ENCODE measurements around the gene CHRNE.
"Not testable (repeated sequence)": the region's sequence is repeated elsewhere in the genome, so short reads cannot be mapped to it uniquely, and the experiment has no call there.

Gene CHRNE

DNA sequence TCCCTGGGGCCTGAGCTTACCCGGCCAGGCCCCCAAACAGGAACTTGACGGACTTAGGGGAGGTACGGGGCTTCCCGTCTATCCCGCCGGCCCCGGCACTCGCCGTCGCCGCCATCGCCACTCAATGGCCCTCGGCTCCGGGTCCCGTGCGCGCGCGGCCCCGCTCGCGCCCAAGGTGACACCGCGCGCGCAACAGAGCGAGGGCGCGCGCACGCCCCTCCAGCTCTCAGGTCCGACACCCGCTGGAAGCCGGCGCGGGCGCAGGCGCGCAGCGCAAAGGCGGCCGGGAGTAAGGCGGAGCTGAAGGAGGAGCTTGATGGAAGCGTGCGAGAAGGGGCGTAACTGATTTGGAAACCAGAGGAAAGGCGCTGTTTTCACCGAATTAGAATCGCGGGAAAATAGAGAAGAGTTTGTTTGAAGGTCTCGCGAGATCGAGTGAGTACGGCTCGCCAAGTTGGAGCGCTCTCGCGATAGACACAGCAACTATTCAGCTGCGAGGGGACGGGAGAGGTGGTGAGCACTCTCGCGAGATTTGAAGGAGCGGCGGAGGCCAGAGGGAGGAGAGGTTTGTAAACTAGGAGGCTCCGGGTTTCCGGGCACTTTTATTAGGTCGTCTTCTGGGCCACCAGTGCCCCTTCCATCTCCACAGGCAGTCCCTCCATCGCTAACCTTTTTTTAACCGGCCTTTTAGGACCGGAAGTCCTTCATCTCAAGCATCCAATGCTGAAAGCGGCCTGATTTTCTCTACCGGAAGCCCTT is 37.1 kb upstream of the CHRNE start, which contains the start of the genes RNF167 and SLC25A11:
RNF167 (plus strand) TSS at position 473 of the 759 bp plus-strand sequence. CDS start 642 bp downstream, outside the sequence.
SLC25A11 (minus strand) TSS at position 251 of the 759 bp plus-strand sequence; CDS start at position 115, 136 bp downstream.
- DNase-seq (ENCODE audit: low spot score), result peak; percentile 99

DNA sequence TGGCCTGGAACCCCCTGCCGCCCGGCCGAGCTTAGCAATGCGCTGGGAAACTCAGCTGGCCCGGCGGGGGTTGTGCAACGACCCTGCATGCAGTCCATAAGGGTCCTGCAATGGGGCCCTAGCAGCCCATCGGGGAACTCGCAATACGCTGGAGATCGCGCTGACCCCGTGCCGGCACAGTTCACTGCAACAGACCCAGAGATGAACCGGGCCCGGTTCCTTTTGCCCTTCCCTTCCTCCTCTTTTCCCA is 36.6 kb upstream of the CHRNE start:
- DNase-seq (ENCODE audit: low spot score), result no peak

DNA sequence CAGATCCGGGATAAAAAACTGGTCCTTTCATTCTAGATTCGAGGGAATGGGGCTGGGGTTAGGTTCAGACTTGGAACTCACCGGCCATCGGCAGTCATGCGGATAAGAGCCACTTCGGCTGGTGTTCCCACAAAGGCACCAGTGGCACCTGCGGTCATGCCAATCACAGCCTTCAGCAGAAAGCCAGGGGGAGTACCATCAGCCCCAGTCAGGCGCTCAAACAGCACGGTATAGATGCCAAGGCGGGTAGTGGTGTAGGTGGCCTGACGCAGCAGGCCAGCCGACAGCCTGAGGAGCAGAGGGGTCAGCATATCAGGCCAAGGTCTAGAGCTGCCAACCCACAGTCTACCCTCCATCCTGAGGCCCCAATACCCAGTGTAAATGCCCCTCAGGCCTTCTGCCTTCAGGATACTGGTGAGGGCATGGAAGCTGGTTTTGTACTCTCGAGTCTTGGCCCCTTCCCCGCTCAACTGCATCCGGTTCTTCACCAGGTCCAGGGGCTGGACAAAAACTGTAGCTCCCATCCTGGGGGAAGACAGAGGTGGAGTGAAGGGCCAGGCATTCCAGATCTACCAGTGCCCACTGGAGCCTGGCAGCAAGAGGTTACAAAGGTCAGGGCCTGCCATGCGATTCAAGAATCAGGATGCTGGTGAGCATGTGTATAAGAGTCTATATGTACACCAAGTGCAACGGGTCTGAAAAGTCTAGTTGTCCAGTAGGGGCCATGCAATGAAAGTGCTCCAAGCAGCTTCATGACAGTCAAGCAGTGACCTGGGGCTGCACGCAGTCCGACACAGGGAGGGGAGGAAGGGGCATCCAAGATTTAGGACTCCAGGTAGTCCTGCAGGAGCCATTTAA is 36.0 kb upstream of the CHRNE start:
- DNase-seq (ENCODE audit: low spot score), result peak; percentile 26

DNA sequence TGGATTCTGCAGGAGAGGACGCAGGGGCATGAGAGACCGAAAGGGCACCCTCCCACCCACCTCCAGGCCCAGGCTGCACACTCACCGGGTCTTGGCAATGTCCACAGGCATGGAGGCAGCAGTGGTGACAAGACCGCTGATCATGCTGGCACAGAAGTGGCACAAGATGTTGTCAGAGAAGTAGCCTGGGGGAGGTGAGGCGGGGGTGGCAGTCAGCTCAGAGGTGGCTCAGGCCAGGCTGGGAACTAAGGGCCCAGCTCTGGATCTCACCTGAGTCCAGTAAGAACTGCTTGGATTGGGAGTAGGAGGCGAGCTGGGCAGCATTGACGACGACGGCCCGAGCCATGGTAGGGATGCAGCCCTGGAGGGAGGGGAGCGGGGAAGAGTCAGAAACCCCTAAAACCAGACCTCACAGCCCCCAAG is 35.2 kb upstream of the CHRNE start:
- no peak for DNase-seq (ENCODE audit: low spot score)

DNA sequence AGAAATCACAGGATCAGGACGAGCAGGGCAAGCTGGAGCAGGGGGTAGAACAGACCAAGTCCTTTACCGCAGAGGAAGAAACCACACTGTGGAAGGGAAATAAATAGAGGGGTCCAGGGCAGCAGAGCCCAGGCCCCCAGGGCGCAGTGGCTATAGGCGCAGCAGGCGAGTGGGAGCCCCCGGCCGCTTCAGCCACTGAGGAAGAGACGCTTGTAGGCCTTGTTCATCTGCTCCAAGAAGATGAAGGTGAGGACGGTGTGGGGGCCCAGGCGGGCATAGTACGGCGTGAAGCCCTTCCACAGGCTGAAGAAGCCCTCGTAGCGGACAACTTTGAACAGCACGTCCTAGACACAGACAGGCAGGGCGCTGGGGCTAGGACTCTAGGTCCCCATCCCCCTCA is 34.7 kb upstream of the CHRNE start:
- no peak for DNase-seq (ENCODE audit: low spot score)

DNA sequence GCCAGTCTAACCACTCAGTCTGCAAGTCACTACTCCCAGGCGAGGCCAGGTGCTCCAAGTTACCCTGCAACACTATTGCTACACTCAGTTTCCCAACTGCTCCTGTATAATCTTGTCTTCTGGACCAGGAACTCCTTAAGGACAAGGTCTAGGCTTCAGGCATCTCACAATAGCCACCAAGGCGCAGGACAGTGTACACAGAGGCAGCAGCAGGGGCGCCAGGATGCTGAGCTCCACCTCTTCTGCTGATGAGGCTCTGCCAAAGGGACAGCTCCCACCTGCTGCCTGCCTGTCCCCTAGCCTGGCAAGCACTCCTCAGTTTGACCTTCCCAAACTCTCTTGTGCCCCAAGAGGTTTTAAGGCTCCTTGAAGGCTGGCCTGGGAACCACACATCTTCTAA is 33.5 kb upstream of the CHRNE start:
- no peak for DNase-seq (ENCODE audit: low spot score)

DNA sequence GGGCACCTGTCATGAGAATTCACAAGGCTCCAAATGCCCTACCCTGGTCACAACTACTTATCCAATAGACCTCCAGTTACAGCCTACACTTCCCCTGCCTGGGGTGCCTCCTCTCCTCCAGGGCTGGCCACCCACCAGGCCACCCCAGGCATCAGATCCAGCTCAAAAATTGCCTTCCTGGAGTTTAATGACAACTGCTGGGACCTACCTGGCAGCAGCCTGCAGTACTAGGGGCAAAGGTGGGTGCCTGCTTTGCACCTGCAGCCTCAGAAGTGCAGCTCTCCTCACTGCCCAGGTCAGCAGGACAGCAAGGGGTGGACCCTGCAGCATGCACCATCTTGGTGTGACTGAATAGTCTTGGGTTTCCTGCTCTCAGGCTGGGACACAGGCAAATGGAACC is 32.8 kb upstream of the CHRNE start:
- no peak for DNase-seq (ENCODE audit: low spot score)

DNA sequence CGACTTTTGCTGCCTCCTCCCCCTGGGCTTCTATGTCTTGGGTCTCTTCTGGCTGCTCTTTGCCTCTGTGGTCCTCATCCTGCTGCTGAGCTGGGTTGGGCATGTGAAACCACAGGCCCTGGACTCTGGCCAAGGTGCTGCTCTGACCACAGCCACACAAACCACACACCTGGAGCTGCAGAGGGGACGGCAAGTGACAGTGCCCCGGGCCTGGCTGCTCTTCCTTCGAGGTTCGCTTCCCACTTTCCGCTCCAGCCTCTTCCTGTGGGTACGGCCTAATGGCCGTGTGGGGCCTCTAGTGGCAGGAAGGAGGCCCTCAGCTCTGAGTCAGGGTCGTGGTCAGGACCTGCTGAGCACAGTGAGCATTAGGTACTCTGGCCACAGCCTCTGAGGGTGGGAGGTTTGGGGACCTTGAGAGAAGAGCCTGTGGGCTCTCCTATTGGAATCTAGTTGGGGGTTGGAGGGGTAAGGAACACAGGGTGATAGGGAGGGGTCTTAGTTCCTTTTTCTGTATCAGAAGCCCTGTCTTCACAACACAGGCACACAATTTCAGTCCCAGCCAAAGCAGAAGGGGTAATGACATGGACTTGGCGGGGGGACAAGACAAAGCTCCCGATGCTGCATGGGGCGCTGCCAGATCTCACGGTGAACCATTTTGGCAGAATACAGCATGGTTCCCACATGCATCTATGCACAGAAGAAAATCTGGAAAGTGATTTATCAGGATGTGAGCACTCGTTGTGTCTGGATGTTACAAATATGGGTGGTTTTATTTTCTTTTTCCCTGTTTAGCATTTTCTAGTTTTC is 31.5 kb upstream of the CHRNE start:
- peak; percentile 89 for DNase-seq (ENCODE audit: low spot score)

DNA sequence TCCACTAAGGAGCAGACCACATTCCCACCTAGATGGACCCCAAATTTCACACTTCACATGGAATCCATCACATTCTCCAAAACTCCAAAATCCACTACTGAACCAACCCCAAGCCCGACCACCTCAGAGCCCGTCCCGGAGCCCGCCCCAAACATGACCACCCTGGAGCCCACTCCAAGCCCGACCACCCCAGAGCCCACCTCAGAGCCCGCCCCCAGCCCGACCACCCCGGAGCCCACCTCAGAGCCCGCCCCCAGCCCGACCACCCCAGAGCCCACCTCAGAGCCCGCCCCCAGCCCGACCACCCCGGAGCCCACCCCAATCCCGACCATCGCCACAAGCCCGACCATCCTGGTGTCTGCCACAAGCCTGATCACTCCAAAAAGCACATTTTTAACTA is 30.7 kb upstream of the CHRNE start:
- DNase-seq (ENCODE audit: low spot score), result no peak

DNA sequence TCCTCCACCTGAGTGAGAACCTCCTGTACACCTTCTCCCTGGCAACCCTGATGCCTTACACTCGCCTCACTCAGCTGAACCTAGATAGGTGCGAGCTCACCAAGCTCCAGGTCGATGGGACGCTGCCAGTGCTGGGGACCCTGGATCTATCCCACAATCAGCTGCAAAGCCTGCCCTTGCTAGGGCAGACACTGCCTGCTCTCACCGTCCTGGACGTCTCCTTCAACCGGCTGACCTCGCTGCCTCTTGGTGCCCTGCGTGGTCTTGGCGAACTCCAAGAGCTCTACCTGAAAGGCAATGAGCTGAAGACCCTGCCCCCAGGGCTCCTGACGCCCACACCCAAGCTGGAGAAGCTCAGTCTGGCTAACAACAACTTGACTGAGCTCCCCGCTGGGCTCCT is 29.9 kb upstream of the CHRNE start:
- DNase-seq (ENCODE audit: low spot score), result no peak

DNA sequence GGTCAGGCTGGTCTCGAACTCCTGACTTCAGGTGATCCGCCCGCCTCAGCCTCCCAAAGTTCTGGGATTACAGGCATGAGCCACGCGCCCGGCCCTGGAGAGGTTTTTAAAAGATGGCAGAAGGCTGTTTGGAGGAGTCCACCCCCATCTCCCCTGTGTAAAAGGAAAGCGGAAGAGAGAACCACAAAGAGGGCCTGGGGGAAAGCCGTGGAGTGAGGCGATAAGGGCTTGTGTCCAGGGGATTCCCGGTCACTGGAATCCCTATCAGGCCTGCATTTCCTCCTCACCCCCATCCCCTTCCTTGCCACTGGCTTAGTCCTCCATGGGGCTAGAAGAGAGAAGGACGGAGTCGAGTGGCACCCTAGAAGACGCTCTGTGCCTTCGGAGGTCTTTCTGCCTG is 29.1 kb upstream of the CHRNE start, which contains the start of gene GP1BA:
GP1BA (plus strand) TSS at position 315 of the 400 bp plus-strand sequence. CDS start 328 bp downstream, outside the sequence.
- no peak for DNase-seq (ENCODE audit: low spot score)

DNA sequence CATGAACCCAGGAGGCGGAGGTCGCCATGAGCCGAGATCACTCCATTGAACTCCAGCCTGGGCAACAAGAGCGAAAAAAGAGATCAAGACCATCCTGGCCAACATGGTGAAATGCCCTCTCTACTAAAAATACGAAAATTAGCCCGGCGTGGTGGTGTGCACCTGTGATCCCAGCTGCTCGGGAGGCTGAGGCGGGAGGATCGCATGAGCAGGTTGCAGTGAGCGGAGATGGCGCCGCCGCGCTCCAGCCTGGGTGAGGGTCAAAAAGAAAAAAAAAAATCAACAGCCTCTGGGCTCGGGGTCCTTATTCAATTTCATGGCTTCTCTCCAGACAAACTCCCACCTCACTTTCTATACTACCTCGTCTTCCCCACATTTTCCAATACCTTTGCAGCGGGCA is 26.0 kb upstream of the CHRNE start:
- DNase-seq (ENCODE audit: low spot score), result no peak

DNA sequence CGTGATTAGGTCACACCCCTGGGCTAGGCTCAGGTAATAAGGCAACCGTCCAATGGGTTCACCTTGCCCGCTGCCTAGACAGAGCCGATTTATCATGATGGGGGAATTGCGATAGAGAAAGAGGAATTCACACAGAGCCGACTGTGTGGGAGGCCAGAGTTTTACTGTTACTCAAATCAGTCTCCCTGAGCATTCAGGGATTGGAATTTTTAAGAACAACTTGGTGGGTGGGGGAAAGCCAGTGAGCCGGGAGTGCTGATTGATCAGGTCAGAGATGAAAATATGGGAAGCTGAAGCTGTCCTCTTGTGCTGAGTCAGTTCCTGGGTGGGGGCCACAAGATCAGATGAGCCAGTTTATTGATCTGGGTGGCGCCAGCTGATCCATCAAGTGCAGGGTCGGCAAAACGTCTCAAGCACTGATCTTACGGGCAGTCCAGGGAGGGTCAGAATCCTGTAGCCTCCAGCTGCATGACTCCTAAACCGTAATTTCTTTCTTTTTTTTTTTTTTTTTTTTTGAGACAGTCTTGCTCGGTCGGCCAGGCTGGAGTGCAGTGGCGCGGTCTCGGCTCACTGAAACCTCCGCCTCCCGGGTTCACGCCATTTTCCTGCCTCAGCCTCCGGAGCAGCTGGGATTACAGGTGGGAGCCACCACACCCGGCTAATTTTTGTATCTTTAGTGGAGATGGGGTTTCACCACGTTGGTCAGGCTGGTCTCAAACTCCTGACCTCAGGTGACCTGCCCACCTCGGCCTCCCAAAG is 23.9 kb upstream of the CHRNE start:
- not testable (repeated sequence) for DNase-seq (ENCODE audit: low spot score)

DNA sequence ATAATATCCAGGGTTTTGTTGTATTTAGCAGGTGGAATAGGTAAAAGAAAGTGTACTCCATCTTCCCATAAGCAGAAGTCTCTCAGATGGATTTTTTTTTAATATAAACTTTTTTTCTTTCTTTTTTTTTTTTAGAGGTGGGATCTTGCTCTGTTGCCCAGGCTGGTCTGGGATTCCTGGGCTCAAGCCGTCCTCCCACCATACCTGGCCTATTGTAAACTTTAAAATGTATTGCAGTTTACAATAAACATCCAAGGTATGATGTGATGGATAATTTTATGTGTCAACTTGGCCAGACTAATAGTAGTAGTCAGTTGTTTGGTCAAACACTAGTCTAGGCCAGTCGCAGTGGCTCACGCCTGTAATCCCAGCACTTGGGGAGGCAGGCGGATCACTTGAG is 18.4 kb upstream of the CHRNE start:
- DNase-seq (ENCODE audit: low spot score), result no peak

DNA sequence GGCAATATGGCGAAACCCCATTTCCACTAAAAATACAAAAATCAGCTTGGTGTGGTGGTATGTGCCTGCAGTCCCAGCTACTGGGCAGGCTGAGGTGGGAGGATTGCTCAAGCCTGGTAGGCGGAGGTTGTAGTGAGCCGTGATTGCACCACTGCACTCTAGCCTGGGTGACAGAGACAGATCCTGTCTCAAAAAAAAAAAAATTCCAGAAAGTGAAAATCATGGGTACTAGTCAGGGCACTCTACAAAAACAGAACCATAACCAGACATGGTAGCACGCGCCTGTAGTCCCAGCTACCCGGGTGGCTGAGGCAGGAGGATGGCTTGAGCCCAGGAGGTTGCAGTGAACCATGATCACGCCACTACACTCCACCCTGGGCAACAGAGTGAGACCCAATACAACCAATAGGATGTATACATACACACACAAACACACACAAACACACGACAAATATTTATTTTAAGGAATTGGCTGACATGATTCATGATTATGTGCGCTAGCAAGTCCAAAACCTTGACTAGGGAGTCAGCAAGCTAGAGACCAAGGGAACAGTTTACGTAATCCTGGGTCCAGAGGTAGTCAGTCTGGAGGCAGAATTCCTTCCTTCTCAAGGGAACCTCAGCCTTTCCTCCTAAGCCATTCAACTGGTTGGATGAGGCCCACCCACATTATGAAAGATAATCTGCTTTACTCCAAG is 17.6 kb upstream of the CHRNE start:
- no peak for DNase-seq (ENCODE audit: low spot score)

DNA sequence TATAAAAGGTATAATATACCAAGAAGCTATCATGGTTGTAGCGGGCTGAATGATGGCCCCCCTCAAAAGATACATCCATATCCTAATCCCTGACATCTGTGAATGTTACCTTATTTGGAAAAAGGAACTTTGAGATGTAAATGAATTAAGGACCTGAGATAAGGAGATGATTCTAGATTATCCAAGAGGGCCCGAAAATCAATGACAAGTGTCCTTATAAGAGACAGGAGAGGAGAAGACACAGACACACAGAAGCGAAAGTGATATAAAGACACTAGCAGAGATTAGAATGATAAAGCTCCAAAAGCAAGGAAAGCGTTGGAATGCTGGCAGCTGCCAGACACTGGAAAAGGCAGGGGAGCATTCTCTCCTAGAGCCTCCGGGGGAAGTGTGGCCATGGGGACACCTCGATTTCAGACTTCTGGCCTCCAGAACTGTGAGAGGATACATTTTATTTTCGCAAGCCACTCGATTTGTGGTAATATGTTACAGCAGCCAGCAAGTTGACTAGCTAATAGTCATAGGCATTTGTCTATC is 16.7 kb upstream of the CHRNE start:
- no peak for DNase-seq (ENCODE audit: low spot score)

DNA sequence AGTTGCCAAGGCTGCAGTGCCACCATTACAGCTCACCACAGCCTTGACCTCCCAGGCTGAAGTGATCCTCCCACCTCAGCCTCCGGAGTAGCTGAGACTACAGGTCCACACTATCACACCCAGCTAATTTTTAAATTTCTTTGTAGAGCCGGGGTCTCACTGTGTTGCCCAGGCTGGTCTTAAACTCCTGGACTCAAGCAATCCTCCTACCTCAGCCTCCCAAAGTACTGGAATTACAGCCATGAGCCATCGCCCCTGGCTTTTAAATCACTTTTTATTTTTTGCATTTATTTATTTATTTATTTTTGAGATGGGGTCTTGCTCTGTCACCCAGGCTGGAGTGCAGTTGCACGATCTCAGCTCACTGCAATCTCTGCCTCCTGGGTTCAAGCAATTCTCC is 11.7 kb upstream of the CHRNE start:
- not testable (repeated sequence) for DNase-seq (ENCODE audit: low spot score)

DNA sequence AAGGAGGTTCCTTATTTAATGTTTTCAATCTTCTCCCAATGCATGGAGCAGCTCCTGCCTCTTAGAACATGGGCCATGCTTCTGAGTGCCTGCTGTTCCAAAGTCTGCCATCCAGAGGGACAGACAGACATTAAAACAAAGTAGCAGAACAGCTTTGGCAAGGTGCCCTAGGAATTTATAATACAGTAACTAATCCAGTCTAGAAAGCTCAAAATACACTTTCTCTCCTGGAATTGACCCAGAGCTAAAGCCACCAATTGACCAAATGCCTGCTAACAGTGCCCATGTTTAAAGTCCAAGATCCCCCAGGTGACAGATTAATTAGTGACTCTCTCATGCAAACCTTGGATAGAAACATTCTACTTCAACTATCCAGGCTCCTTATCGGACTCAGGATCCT is 11.1 kb upstream of the CHRNE start:
- DNase-seq (ENCODE audit: low spot score), result peak; percentile 26

DNA sequence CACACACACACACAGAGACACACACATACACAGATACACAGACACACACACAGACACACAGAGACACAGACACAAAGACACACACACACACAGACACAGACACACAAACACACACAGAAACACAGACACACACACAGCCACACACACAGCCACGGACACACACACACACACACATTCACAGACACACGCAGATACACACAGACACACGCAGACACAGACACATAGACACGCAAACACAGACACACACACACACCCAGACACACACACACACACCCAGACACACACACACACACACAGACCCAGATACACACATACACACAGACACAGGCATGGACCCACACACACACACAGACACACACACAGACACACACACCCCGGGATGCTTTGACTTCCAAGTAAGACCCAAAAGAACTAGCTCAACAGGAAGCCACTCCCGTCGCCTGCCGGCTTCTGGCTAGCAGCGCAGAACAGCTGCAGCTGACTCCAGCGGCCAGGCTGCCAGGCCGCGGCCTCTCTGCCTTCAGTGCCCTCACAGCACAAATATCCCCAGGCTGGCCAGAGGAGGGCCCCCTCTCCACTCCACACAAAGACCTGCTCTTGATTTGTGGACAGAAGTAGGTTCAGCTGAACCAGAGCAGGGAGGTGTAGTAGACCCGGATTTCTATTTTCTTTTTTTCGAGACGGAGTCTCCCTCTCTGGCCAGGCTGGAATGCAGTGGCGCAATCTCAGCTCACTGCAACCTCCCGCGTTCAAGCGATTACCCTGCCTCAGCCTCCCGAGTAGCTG is 6.0 kb upstream of the CHRNE start:
- DNase-seq (ENCODE audit: low spot score), result peak; percentile 95

DNA sequence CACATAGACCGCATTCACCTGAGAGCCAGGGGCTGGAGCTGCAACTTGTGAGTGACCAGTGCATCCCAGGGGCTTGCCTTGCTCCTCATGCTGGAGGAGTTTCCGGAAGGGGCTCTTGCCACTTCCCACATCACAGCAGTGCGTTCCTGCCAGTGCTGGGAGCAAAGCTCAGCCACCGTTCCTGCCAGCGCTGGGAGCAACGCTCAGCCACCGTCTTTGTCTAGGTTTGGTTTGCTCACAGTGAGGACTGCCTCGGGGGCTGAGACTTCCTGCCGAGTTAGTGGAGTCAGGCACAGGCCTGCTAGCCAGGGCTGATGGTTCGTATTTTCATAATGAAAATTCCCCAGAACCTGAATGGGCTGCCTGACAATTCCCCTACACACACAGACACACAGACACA is 5.4 kb upstream of the CHRNE start:
- no peak for DNase-seq (ENCODE audit: low spot score)
